Stomach smooth muscle (tissue), 2 donors: Measurements from ENCODE around the gene IL17B.

Source experiments
- H3K27ac ChIP-seq: one replicate; pipeline ENCODE4 v1.7.0; 2013; ENCODE audit warnings: mild to moderate bottlenecking, low read length, inconsistent platforms
- H3K27me3 ChIP-seq, 2 donors: one replicate each; pipeline ENCODE4 v1.7.0; 2013; ENCODE audit warnings: low read length in 2 of 2; ENCODE audit not compliant: insufficient read depth in 2 of 2, control insufficient read depth in 1 of 2
- H3K36me3 ChIP-seq, 2 donors: one replicate each; pipeline ENCODE4 v1.7.0; 2013; ENCODE audit warnings: low read length in 2 of 2; ENCODE audit not compliant: control insufficient read depth in 2 of 2, insufficient read depth in 2 of 2
- H3K4me1 ChIP-seq: one replicate; pipeline ENCODE4 v1.7.0; 2013; ENCODE audit warnings: low read length; ENCODE audit not compliant: control insufficient read depth, insufficient read depth
- H3K4me3 ChIP-seq, 2 donors: one replicate each; pipeline ENCODE4 v1.7.0; 2013; ENCODE audit warnings: low read length in 2 of 2
- H3K9ac ChIP-seq, 2 donors: one replicate each; pipeline ENCODE4 v1.7.0; 2013; ENCODE audit warnings: low read length in 2 of 2, mild to moderate bottlenecking in 1 of 2
- H3K9me3 ChIP-seq, 2 donors: one replicate each; pipeline ENCODE4 v1.7.0; 2013; ENCODE audit warnings: low read length in 2 of 2; ENCODE audit not compliant: control insufficient read depth in 2 of 2
- donor health status: healthy.
- donor health status: Pancreatic carcinoma.

The IL17B gene

DNA sequence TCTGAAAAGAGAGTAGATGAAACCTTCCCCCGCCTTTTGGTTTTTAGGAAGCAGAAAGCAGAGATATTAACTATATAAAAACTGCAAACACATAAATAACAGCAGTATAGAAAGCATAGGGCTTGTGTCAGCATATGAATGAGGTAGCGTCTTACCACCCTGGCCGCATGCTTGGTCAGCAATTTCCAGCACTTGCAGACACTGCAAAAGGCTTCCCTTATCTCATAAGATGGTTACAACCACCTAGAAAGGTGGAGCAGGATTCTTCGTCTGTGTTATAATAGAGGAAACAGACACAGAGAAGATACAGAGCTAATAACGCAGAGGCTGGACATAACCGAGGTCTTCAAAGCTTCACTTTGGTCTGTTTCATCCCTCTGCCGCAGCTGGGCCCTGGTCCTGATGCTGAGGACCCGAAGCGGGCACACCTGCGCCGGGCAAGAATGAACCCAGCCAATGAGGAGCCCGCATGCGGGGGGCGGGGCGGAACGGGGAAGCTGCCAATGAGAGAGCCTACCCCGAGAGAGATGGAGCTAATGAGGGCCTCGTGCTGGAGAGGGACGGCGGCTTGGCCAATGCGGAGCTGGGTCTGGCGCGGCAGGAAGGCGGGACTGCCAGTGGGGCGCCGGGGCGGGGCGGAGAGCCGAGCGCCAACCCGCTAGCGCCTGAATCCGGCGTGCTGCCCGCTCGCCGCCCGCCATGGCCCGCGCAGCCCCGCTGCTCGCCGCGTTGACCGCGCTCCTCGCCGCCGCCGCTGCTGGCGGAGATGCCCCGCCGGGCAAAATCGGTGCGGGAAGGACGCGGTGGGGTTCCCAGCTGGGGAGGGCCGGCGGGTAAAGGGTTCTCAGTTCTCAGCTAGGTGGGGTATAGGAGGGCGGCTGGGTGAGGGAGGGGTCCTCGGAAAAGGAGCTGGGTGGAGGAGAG lies 21.5 kb downstream of the IL17B start, which contains the start of gene PCYOX1L:
Gene PCYOX1L, plus strand, starts transcription at position 677 of the 924 bp plus-strand sequence. Its CDS starts 23 bp downstream, at position 700.
- H3K27ac ChIP-seq: peak within 1 kb of the TSS; percentile 11
- peak within 1 kb of the TSS; percentile 55 to 71 for H3K9ac ChIP-seq
- H3K27me3 ChIP-seq: no peaks in the 10 kb centered on the region

GRCh38 chr5:149356391-149356790 lies 22.7 kb downstream of the IL17B start:
- H3K9ac ChIP-seq: no peak overlapping the region
- H3K4me3 ChIP-seq: no peak overlapping the region
- H3K27me3 ChIP-seq: no peaks in the 10 kb centered on the region
- H3K9me3 ChIP-seq: no peaks in the 10 kb centered on the region
- H3K36me3 ChIP-seq: peaks cover 0 to 12% of the 10 kb centered on the region in 2 donors
- no peak overlapping the region for H3K27ac ChIP-seq
- peaks cover 13% of the 10 kb centered on the region for H3K4me1 ChIP-seq

More for the DNA sequence above, 21.5 kb downstream of the IL17B start, which contains the start of gene PCYOX1L:
- peaks cover 13% of the 10 kb centered on the region for H3K4me1 ChIP-seq
- peak within 1 kb of the TSS; percentile 65 to 80 for H3K4me3 ChIP-seq
- peaks cover 0 to 9% of the 10 kb centered on the region in 2 donors for H3K36me3 ChIP-seq
- no peaks in the 10 kb centered on the region for H3K9me3 ChIP-seq

- Histone ChIP-seq H3K9me3 (no peaks in the 10 kb centered on the region), H3K27me3 (no peaks in the 10 kb centered on the region), H3K4me1 (peaks cover 13% of the 10 kb centered on the region), H3K36me3 (peaks cover 5 to 19% of the 10 kb centered on the region in 2 donors), H3K4me3 (no peak overlapping the region), H3K27ac (no peak overlapping the region), H3K9ac (no peak overlapping the region)
Observed at GRCh38 chr5:149355688-149356087, 23.4 kb downstream of the IL17B start.

GRCh38 chr5:149353911-149354310 lies 25.2 kb downstream of the IL17B start:
- no peak overlapping the region for H3K9ac ChIP-seq
- peaks cover 13% of the 10 kb centered on the region for H3K4me1 ChIP-seq
- no peaks in the 10 kb centered on the region for H3K27me3 ChIP-seq
- H3K4me3 ChIP-seq: no peak overlapping the region
- peaks cover 19 to 31% of the 10 kb centered on the region in 2 donors for H3K36me3 ChIP-seq
- H3K27ac ChIP-seq: no peak overlapping the region
- H3K9me3 ChIP-seq: no peaks in the 10 kb centered on the region

DNA sequence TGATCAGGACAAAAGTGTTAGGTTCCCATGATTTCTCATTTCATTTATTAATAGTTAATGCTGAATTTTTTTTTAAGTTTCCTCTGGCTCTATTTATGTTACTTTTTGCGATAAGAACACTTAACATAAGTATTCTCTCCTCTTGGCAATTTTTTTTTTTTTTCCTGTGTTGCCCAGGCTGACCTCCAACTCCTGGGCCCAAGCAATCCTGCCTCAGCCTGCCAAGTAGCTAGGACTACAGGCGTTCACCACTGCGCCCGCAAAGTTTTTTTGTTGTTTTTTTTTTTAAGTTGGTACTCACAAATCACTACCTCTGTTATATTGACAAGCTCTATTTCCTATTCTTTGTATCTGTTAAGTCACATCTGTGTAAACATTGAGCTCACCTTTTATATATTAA lies 26.9 kb downstream of the IL17B start:
- Histone ChIP-seq H3K36me3 (peaks cover 25 to 34% of the 10 kb centered on the region in 2 donors), H3K9me3 (no peaks in the 10 kb centered on the region), H3K4me1 (peaks cover under 1% of the 10 kb centered on the region), H3K4me3 (no peak overlapping the region), H3K27ac (no peak overlapping the region), H3K9ac (no peak overlapping the region), H3K27me3 (no peaks in the 10 kb centered on the region)

- peaks cover 9% of the 10 kb centered on the region for H3K4me1 ChIP-seq
- no peak overlapping the region for H3K27ac ChIP-seq
- H3K9me3 ChIP-seq: no peaks in the 10 kb centered on the region
- no peaks in the 10 kb centered on the region for H3K27me3 ChIP-seq
- H3K4me3 ChIP-seq: no peak overlapping the region
- H3K9ac ChIP-seq: no peak overlapping the region
- peaks cover 25 to 28% of the 10 kb centered on the region in 2 donors for H3K36me3 ChIP-seq
Observed at GRCh38 chr5:149349382-149349781, 29.7 kb downstream of the IL17B start.

DNA sequence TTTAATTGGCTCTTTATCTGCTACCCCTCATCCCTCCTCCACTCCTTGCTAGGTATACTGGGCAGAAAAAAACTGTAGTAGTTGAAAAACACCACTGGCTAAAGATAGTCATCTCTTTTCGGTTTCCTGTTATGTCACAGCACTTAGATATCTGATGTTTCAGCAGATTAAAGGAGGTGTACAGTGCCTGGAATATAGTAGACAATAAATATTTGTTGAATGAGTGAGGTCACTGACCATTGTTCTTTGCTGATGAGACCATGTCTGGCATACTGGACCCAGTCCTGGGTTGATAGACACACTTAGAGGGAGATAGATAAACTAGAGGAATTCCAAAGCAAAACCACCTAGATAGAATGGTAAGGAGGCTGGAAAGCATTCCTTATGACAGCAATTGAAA lies 30.6 kb downstream of the IL17B start:
- Histone ChIP-seq H3K9ac (no peak overlapping the region), H3K4me1 (peaks cover 9% of the 10 kb centered on the region), H3K9me3 (no peaks in the 10 kb centered on the region), H3K4me3 (no peak overlapping the region), H3K36me3 (peaks cover 25 to 28% of the 10 kb centered on the region in 2 donors), H3K27me3 (no peaks in the 10 kb centered on the region), H3K27ac (no peak overlapping the region)

DNA sequence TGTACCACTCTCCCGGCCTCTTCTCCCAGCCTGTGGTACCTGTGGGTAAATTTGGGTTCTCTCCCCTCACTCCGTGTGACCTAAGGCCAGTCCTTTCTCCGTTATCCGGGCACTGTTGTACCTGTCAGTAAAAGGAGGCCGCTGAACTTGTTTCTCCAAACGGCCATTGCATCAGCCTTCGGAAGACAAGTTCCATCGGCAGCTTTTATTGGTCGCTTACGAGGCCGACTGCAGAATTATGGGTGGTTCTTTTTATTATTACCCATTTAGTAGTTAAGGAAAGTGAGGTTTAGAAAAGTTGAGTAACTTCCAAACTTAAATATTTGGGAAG lies 33.2 kb downstream of the IL17B start:
- Histone ChIP-seq H3K4me1 (peaks cover 9% of the 10 kb centered on the region), H3K27me3 (no peaks in the 10 kb centered on the region), H3K36me3 (peaks cover 17 to 21% of the 10 kb centered on the region in 2 donors), H3K27ac (peak overlapping the region; percentile 82), H3K4me3 (peak overlapping the region; percentile 83 to 96), H3K9me3 (no peaks in the 10 kb centered on the region), H3K9ac (peak overlapping the region; percentile 73 to 84)

DNA sequence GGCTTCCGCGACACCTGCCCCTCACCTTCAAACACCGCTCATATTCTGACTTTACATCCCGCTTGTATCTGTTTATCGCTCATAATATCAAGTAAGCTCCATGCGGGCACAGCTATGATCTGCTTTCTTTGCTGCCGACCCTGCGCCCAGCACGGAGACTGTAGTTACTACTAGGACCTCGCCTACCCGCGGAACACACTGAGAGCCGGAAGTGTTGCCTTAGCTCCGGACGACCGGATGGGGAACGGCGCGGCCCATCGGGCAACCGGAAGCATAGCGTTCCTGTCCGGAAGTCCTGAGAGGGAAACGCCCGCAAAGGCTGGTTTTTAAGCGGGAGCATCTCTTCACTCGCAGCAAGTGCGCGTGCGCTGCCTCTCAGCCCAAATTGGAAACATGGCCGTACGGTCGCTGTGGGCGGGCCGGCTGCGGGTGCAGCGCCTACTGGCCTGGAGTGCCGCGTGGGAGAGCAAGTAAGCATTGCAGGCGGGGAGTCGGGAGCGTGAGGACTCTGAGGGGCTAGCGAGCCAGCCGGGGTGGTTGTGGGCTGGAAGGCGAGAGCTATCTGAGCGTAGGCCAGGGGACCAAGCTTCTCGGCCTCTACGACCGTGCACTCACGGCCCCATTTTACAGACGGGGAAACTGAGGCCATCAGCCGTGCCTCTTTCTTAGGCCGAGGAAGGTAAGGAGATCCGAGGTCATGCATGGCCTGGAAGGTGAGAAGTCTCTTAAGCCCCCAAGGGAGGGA lies 33.8 kb downstream of the IL17B start, which contains the start of gene GRPEL2:
Gene GRPEL2, plus strand, starts transcription at position 353 of the 745 bp plus-strand sequence. Its CDS starts 41 bp downstream, at position 394.
- Histone ChIP-seq H3K4me1 (peaks cover 9% of the 10 kb centered on the region), H3K4me3 (peak within 1 kb of the TSS; percentile 83 to 96), H3K9me3 (no peaks in the 10 kb centered on the region), H3K27me3 (no peaks in the 10 kb centered on the region), H3K9ac (peak within 1 kb of the TSS; percentile 73 to 84), H3K27ac (peak within 1 kb of the TSS; percentile 82), H3K36me3 (peaks cover 12 to 16% of the 10 kb centered on the region in 2 donors)

DNA sequence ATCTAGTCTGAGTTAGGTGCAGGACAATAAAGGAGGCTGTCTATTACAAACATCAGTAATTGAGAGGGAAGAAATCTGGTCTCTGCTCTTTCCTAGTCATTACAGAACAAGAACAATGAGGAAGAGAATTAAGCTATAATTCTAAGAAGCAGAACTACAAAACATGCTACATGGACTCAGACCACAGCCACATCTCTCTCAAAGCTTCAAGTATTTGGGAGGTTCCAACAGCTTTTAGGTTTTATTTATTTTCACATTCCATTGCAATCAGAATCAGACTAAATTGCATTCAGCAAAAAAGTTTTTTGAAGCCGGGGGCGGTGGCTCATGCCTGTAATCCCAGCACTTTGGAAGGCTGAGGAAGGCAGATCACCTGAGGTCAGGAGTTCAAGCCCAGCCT lies 34.9 kb downstream of the IL17B start:
- Histone ChIP-seq H3K36me3 (peaks cover 3 to 6% of the 10 kb centered on the region in 2 donors), H3K27ac (no peak overlapping the region), H3K4me3 (peak overlapping the region in 1 of 2 donors; percentile 96), H3K9ac (no peak overlapping the region), H3K27me3 (no peaks in the 10 kb centered on the region), H3K4me1 (peaks cover 9% of the 10 kb centered on the region), H3K9me3 (no peaks in the 10 kb centered on the region)
